IMR-90 (cell line): Measurements from ENCODE around the gene SIGLEC7. TPM values are rescaled to one million over a fixed set of nuclear protein-coding genes. Genes with fewer than 3 reads are reported as not detected.

Experiments used
- ATAC-seq: fragments of 200-7000 bp; cut with Tn5 transposase; 2 replicates; pipeline ENCODE4 v1.9.1; 2020; ENCODE audit warnings: low read depth, mild to moderate bottlenecking, moderate library complexity
- BruUV-seq: library from RNA; stranded (reverse); fragments of 400-500 nt; replicated peaks from 2 replicates; lab custom pipeline; 2021; lab: Mats Ljungman, UMichigan
- CTCF ChIA-PET: fragments of 300-600 bp; formaldehyde crosslinking; extraction: SDS; loops from one replicate; lab custom pipeline; 2021; ENCODE audit warnings: antibody characterized with exemption; lab: Yijun Ruan, JAX
- POLR2A ChIA-PET: fragments of 300-600 bp; sonication (Branson Sonifier 250); formaldehyde crosslinking; loops from one replicate; lab custom pipeline; 2022; ENCODE audit warnings: antibody characterized with exemption; ENCODE audit not compliant: unreplicated experiment; lab: Charles Lee
- DNase-seq: peaks from one replicate; pipeline ENCODE4 v3.0.0; 2013
- H2AFZ ChIP-seq: replicated peaks from 2 replicates; pipeline ENCODE3; 2013; ENCODE audit warnings: low read length, mild to moderate bottlenecking; ENCODE audit not compliant: poor library complexity
- H2AK5ac ChIP-seq: 2 replicates; pipeline ENCODE4 v1.6.1; 2013; ENCODE audit warnings: low read depth, low read length, inconsistent platforms
- H2AK9ac ChIP-seq: replicated peaks from 2 replicates; pipeline ENCODE3; 2013; ENCODE audit warnings: mild to moderate bottlenecking, low read depth, low read length, moderate library complexity; ENCODE audit not compliant: poor library complexity
- H2BK120ac ChIP-seq: 2 replicates; pipeline ENCODE4 v1.6.1; 2013; ENCODE audit warnings: low read depth, low read length, inconsistent platforms
- H2BK15ac ChIP-seq: 3 replicates; pipeline ENCODE4 v1.6.1; 2013; ENCODE audit warnings: low read depth, low read length, inconsistent platforms
- H2BK20ac ChIP-seq: 2 replicates; pipeline ENCODE4 v1.6.1; 2013; ENCODE audit warnings: low read depth, mild to moderate bottlenecking, inconsistent platforms, low read length, moderate library complexity
- H2BK5ac ChIP-seq: 2 replicates; pipeline ENCODE4 v1.6.1; 2013; ENCODE audit warnings: mild to moderate bottlenecking, low read depth, low read length, inconsistent platforms; ENCODE audit not compliant: poor library complexity, severe bottlenecking
- H3K14ac ChIP-seq: replicated peaks from 2 replicates; pipeline ENCODE4 v1.6.1; 2013; ENCODE audit warnings: low read depth, low read length, inconsistent platforms
- H3K18ac ChIP-seq: 2 replicates; pipeline ENCODE4 v1.6.1; 2013; ENCODE audit warnings: low read depth, low read length, control low read depth
- H3K23ac ChIP-seq: 2 replicates; pipeline ENCODE4 v1.6.1; 2013; ENCODE audit warnings: low read depth, low read length, inconsistent platforms
- H3K27ac ChIP-seq: 2 replicates; pipeline ENCODE4 v1.5.1; 2013; ENCODE audit warnings: mild to moderate bottlenecking, control low read depth, low read length; ENCODE audit not compliant: insufficient read depth
- H3K27me3 ChIP-seq: 2 replicates; pipeline ENCODE4 v1.6.1; 2013; ENCODE audit warnings: low read length; ENCODE audit not compliant: control insufficient read depth, insufficient read depth
- H3K36me3 ChIP-seq: 2 replicates; pipeline ENCODE4 v1.6.1; 2013; ENCODE audit warnings: low read length, mixed read lengths; ENCODE audit not compliant: control insufficient read depth, insufficient read depth
- H3K4ac ChIP-seq: 2 replicates; pipeline ENCODE4 v1.6.1; 2013; ENCODE audit warnings: low read depth, low read length, inconsistent platforms
- H3K4me1 ChIP-seq: 2 replicates; pipeline ENCODE4 v1.6.1; 2013; ENCODE audit warnings: low read length, mixed read lengths; ENCODE audit not compliant: control insufficient read depth, insufficient read depth
- H3K4me2 ChIP-seq: 2 replicates; pipeline ENCODE4 v1.6.1; 2013; ENCODE audit warnings: low read depth, mild to moderate bottlenecking, control low read depth, low read length, moderate library complexity
- H3K4me3 ChIP-seq: 2 replicates; pipeline ENCODE4 v1.5.1; 2013; ENCODE audit warnings: low read depth, mild to moderate bottlenecking, control low read depth, low read length, moderate library complexity; ENCODE audit not compliant: insufficient read depth
- H3K56ac ChIP-seq: 2 replicates; pipeline ENCODE4 v1.6.1; 2013; ENCODE audit warnings: low read length, inconsistent platforms; ENCODE audit not compliant: insufficient read depth; ENCODE audit errors: extremely low read depth
- H3K79me1 ChIP-seq, 2 experiments: 2 replicates each; pipeline ENCODE4 v1.6.1; 2013; ENCODE audit warnings: low read length in 2 of 2, inconsistent platforms in 1 of 2, low read depth in 1 of 2
- H3K9ac ChIP-seq: 2 replicates; pipeline ENCODE4 v1.6.1; 2013; ENCODE audit warnings: low read depth, low read length, control low read depth
- H3K9me1 ChIP-seq: 2 replicates; pipeline ENCODE4 v1.6.1; 2013; ENCODE audit warnings: low read length, inconsistent platforms; ENCODE audit not compliant: insufficient read depth
- H3K9me3 ChIP-seq: 2 replicates; pipeline ENCODE4 v1.6.1; 2013; ENCODE audit warnings: low read length; ENCODE audit not compliant: control insufficient read depth, insufficient read depth
- H4K20me1 ChIP-seq: 2 replicates; pipeline ENCODE4 v1.6.1; 2013; ENCODE audit warnings: low read length, inconsistent platforms; ENCODE audit not compliant: insufficient read depth
- H4K5ac ChIP-seq: 2 replicates; pipeline ENCODE4 v1.6.1; 2013; ENCODE audit warnings: mild to moderate bottlenecking, low read depth, low read length, control low read depth
- H4K8ac ChIP-seq, 2 experiments: 2 replicates each; pipeline ENCODE4 v1.6.1; 2013; ENCODE audit warnings: low read depth in 2 of 2, low read length in 2 of 2, control low read depth in 1 of 2, inconsistent platforms in 1 of 2
- H4K91ac ChIP-seq: 2 replicates; pipeline ENCODE4 v1.6.1; 2013; ENCODE audit warnings: low read depth, low read length, inconsistent platforms; ENCODE audit not compliant: insufficient read depth
- BHLHE40 ChIP-seq: fragments of 150-350 bp; IDR thresholded peaks from 2 replicates; pipeline ENCODE4 v1.6.1; 2016; ENCODE audit warnings: mild to moderate bottlenecking, low read depth, low read length
- CHD1 ChIP-seq: IDR thresholded peaks from 2 replicates; pipeline ENCODE4 v1.6.1; 2012; ENCODE audit warnings: low read depth, low read length, improper control_type of control experiment
- MAFK ChIP-seq: IDR thresholded peaks from 2 replicates; pipeline ENCODE4 v1.6.1; 2012; ENCODE audit warnings: low read depth, low read length, improper control_type of control experiment
- MXI1 ChIP-seq: IDR thresholded peaks from 2 replicates; pipeline ENCODE4 v1.6.1; 2012; ENCODE audit warnings: low read depth, mild to moderate bottlenecking, low read length, moderate library complexity, borderline replicate concordance
- RCOR1 ChIP-seq: IDR thresholded peaks from 2 replicates; pipeline ENCODE4 v1.6.1; 2012; ENCODE audit warnings: mild to moderate bottlenecking, low read length, improper control_type of control experiment; ENCODE audit not compliant: insufficient replicate concordance
- WGBS, 2 experiments: methylation state at CpG; one replicate each; pipeline versions ENCODE4 v1.1.5 to v1.1.7; 2013; ENCODE audit warnings: missing lambda C conversion rate in 2 of 2; ENCODE audit not compliant: insufficient read length in 1 of 2; ENCODE audit errors: extremely low coverage in 2 of 2; 5-methylcytosine and 5-hydroxymethylcytosine counted together
- dilution Hi-C: fragments of 300-500 bp; cut with HindIII; formaldehyde crosslinking; loops from one replicate; pipeline ENCODE4 v1.14.3; 2018; ENCODE audit warnings: low sequenced_read_pairs; ENCODE audit not compliant: unreplicated experiment
- in situ Hi-C: fragments of 300-500 bp; cut with MboI; formaldehyde crosslinking; loops from 3 replicates; pipeline ENCODE4 v1.14.3; 2019; ENCODE audit warnings: low sequenced_read_pairs, inconsistent platforms, mixed read lengths
- intact Hi-C: fragments of 100-400 bp; cut with micrococcal nuclease; formaldehyde crosslinking; loops from 2 replicates; pipeline ENCODE4 v1.10.0; 2022
- polyA plus RNA-seq, 3 experiments: library from polyadenylated mRNA; depleted of rRNA; stranded (reverse); fragments of >200 nt; gene quantifications; 2 replicates each; pipeline ENCODE4 v1.2.3, GENCODE V29; 2012; ENCODE audit warnings: low replicate concordance in 1 of 3
- total RNA-seq: library from RNA; depleted of rRNA; stranded (reverse); fragments of >200 nt; gene quantifications from 2 replicates; pipeline ENCODE4 v1.2.3, GENCODE V29; 2012
- TF ChIP-seq, protein P1 (sequence below): fragments of 150-350 bp; IDR thresholded peaks from 2 replicates; pipeline ENCODE4 v1.6.1; 2017; ENCODE audit warnings: mild to moderate bottlenecking, antibody characterized with exemption, low read length, low read depth
- TF ChIP-seq, protein P2 (sequence below): conservative IDR thresholded peaks from 2 replicates; pipeline ENCODE4 v1.5.1; 2012; ENCODE audit warnings: mild to moderate bottlenecking, low read depth, low read length, improper control_type of control experiment
- TF ChIP-seq, protein P3 (sequence below): fragments of 150-350 bp; IDR thresholded peaks from 2 replicates; pipeline ENCODE4 v1.6.1; 2016; ENCODE audit warnings: low read depth, mild to moderate bottlenecking, low read length, moderate library complexity, borderline replicate concordance

Gene SIGLEC7
- total and polyA plus RNA-seq, 2 of the 4 experiments (the other 2 are of a cell fraction), result not detected

DNA sequence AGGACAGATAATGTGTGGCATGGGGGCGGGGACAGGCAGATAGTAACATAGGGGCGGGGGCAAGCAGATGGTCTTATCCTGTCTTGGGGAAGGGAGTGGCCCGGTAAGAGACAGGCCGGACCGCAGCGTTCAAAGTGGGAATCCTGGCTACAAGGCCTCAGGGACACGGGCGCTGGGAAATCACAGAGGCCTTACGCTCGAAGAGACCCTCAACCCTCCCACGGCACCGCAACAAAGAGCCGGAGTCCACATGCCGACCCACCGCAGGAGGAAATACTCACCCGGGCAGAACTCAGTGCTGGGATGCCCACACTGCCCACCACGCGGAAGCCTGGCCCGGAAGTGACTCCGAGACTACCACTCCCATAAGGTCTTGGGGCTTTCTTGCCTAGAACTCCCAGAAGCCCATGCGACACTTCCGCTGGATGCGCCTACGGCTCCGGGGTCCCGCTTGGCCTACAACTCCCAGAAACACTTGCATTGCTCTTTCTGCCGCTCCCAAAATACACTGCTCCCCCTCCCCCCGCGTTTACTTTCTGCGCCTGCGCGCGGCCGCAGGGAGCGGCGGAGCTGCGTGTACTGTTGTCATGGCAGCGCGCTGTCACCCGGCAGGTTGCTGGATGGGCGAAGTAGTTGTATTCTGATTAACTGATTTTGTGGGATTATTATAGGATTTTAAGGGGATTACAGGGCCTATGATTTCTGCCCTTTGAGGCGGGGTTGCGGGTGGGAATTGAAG, 33.9 kb upstream of the SIGLEC7 start, which contains the start of gene CTU1 (continued):
- TF ChIP-seq BHLHE40 (no peak), RCOR1 (no peak)

DNA sequence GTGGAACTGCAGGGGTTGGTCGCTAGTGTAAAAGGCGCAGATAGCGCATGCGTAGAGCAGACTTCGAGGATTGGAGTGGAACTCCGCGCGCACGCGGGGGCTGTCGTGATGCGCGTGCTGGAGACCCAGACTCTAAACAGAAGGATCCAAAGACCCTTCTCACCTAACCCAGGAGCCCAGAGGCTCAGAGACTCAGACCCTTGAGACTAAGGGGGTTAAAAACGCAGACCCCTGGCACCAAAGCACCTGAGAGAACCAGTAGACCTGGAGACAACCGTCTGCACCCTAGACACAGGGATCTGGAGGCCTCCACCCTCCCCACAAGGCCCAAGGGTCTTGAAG, 33.3 kb upstream of the SIGLEC7 start:
- WGBS, 2 experiments, result no CpG with 5 or more reads among the region's 15 CpGs

More for the DNA sequence above, 33.3 kb upstream of the SIGLEC7 start:
- Histone ChIP-seq H3K9me1 (peaks cover 9% of the 10 kb centered on the region; the same call in 1 of the 2 replicates), H2AFZ (peak overlapping the region; percentile 98), H3K4me3 (peak overlapping the region; percentile 51), H2BK20ac (no peak overlapping the region), H2AK9ac (no peak overlapping the region), H3K4me2 (peak overlapping the region; percentile 87), H3K79me1 (peaks cover 21 to 29% of the 10 kb centered on the region in 2 experiments), H3K27me3 (peaks cover 4% of the 10 kb centered on the region), H2BK5ac (no peak overlapping the region), H3K56ac (no peak overlapping the region), H3K18ac (no peak overlapping the region), H2BK120ac (no peak overlapping the region), H2AK5ac (no peak overlapping the region), H3K4ac (peak overlapping the region; percentile 47), H4K91ac (no peak overlapping the region), H3K36me3 (peaks cover 6% of the 10 kb centered on the region; the same call in 1 of the 2 replicates), H4K8ac (peak overlapping the region; percentile 79 to 91), H3K4me1 (no peaks in the 10 kb centered on the region), H3K9me3 (no peaks in the 10 kb centered on the region), H3K23ac (no peak overlapping the region), H3K27ac (no peak overlapping the region), H3K14ac (peak overlapping the region; percentile 49; the same call in 1 of the 2 replicates), H2BK15ac (no peak overlapping the region), H4K20me1 (no peaks in the 10 kb centered on the region), H3K9ac (peak overlapping the region; percentile 11; the same call in 1 of the 2 replicates), H4K5ac (peak overlapping the region; percentile 56)
- no peak for TF ChIP-seq MXI1
- TF ChIP-seq, protein P1, sequence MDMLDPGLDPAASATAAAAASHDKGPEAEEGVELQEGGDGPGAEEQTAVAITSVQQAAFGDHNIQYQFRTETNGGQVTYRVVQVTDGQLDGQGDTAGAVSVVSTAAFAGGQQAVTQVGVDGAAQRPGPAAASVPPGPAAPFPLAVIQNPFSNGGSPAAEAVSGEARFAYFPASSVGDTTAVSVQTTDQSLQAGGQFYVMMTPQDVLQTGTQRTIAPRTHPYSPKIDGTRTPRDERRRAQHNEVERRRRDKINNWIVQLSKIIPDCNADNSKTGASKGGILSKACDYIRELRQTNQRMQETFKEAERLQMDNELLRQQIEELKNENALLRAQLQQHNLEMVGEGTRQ, result no peak
- TF ChIP-seq, protein P2, sequence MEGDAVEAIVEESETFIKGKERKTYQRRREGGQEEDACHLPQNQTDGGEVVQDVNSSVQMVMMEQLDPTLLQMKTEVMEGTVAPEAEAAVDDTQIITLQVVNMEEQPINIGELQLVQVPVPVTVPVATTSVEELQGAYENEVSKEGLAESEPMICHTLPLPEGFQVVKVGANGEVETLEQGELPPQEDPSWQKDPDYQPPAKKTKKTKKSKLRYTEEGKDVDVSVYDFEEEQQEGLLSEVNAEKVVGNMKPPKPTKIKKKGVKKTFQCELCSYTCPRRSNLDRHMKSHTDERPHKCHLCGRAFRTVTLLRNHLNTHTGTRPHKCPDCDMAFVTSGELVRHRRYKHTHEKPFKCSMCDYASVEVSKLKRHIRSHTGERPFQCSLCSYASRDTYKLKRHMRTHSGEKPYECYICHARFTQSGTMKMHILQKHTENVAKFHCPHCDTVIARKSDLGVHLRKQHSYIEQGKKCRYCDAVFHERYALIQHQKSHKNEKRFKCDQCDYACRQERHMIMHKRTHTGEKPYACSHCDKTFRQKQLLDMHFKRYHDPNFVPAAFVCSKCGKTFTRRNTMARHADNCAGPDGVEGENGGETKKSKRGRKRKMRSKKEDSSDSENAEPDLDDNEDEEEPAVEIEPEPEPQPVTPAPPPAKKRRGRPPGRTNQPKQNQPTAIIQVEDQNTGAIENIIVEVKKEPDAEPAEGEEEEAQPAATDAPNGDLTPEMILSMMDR, result no peak
- TF ChIP-seq MAFK, result no peak
- no peak for TF ChIP-seq CHD1
- TF ChIP-seq, protein P3, sequence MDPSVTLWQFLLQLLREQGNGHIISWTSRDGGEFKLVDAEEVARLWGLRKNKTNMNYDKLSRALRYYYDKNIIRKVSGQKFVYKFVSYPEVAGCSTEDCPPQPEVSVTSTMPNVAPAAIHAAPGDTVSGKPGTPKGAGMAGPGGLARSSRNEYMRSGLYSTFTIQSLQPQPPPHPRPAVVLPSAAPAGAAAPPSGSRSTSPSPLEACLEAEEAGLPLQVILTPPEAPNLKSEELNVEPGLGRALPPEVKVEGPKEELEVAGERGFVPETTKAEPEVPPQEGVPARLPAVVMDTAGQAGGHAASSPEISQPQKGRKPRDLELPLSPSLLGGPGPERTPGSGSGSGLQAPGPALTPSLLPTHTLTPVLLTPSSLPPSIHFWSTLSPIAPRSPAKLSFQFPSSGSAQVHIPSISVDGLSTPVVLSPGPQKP, result no peak
- DNase-seq (no peak), ATAC-seq (peak; percentile 58)
- ChIA-PET POLR2A (no interaction called here), CTCF (no interaction called here)
- BruUV-seq, result no TSS peak
- intact Hi-C loops (loop anchor here (2.0 to 10.0 kb wide), 4 partner anchors 60 to 484 kb away; partner anchors contain the start of gene CLEC11A), dilution Hi-C loops (no loop called here), in situ Hi-C loops (no loop called here)
